K562 (cell line): ENCODE measurements around the gene TMEM79. TPM values are rescaled to one million over a fixed set of nuclear protein-coding genes. Genes with fewer than 3 reads are reported as not detected.

Experiments used
- ATAC-seq: fragments of 200-7000 bp; cut with Tn5 transposase; 3 replicates; pipeline ENCODE4 v1.9.1; 2020; ENCODE audit warnings: moderate library complexity
- BruUV-seq: library from RNA; stranded (reverse); fragments of 400-500 nt; replicated peaks from 2 replicates; lab custom pipeline; 2021; lab: Mats Ljungman, UMichigan
- CTCF ChIA-PET: fragments of 300-600 bp; formaldehyde crosslinking; extraction: SDS; loops from one replicate; lab custom pipeline; 2021; ENCODE audit warnings: low intra/inter-chr PET ratio; lab: Yijun Ruan, JAX
- POLR2A ChIA-PET: fragments of 300-600, 350-650 bp; sonication (Branson Sonifier 250); formaldehyde crosslinking; extraction: SDS; loops from one replicate; lab custom pipeline; 2021; ENCODE audit warnings: antibody characterized with exemption, inconsistent platforms; lab: Yijun Ruan, JAX
- DNase-seq, 4 experiments: peaks; one replicate each; pipeline versions ENCODE4 v3.0.0 to v3.0.0-alpha.2; 2011 to 2018; ENCODE audit warnings: low spot score in 3 of 4, mixed read lengths in 3 of 4; ENCODE audit errors: extremely low read depth in 1 of 4
- FAIRE-seq: peaks from 2 replicates; lab custom pipeline; 2011; peaks lifted over from hg19 to GRCh38; lab: Jason Lieb, UNC
- H2AFZ ChIP-seq: 2 replicates; pipeline ENCODE4 v1.6.0; 2011; ENCODE audit warnings: low read depth, low read length, control low read depth, inconsistent platforms
- H3K27ac ChIP-seq: fragments of 200-600 bp; 3 replicates; pipeline ENCODE4 v1.8.0; 2011; ENCODE audit warnings: low read depth, mild to moderate bottlenecking, control low read depth, inconsistent platforms, low read length, moderate library complexity, mixed read lengths; ENCODE audit errors: extremely low read depth
- H3K27me3 ChIP-seq, 2 experiments: fragments of 300-600 bp in 1 of 2; 2 replicates in 1 of 2; 3 replicates in 1 of 2; pipeline versions ENCODE4 v1.6.0 to v1.8.0; 2011; ENCODE audit warnings: inconsistent platforms in 2 of 2, low read length in 2 of 2, mild to moderate bottlenecking in 1 of 2, mixed read lengths in 1 of 2, moderate library complexity in 1 of 2; ENCODE audit not compliant: control insufficient read depth in 2 of 2, insufficient read depth in 2 of 2
- H3K36me3 ChIP-seq: fragments of 300-600 bp; 3 replicates; pipeline ENCODE4 v1.8.0; 2011; ENCODE audit warnings: mild to moderate bottlenecking, low read length, inconsistent platforms; ENCODE audit not compliant: control insufficient read depth, insufficient read depth
- H3K4me1 ChIP-seq, 2 experiments: fragments of 200-600 bp in 1 of 2; replicated peaks in 1 of 2; 2 replicates in 1 of 2; 3 replicates in 1 of 2; pipeline versions ENCODE4 v1.5.1 to v1.8.0; 2011; ENCODE audit warnings: inconsistent platforms in 2 of 2, low read length in 2 of 2, mild to moderate bottlenecking in 1 of 2, mixed read lengths in 1 of 2, moderate library complexity in 1 of 2; ENCODE audit not compliant: control insufficient read depth in 2 of 2, insufficient read depth in 2 of 2
- H3K4me2 ChIP-seq: 2 replicates; pipeline ENCODE4 v1.6.1; 2011; ENCODE audit warnings: low read length, control low read depth, inconsistent platforms, mixed read lengths; ENCODE audit not compliant: insufficient read depth
- H3K4me3 ChIP-seq: fragments of 200-600 bp; sonication (generic), shearing (Covaris generic); 2 replicates; pipeline ENCODE4 v1.5.1; 2016; ENCODE audit warnings: control low read depth, inconsistent platforms
- H3K79me2 ChIP-seq: fragments of 200-600 bp; 3 replicates; pipeline ENCODE4 v1.8.0; 2011; ENCODE audit warnings: low read length, inconsistent platforms; ENCODE audit not compliant: control insufficient read depth, insufficient read depth
- H3K9ac ChIP-seq, 2 experiments: 2 replicates each; pipeline versions ENCODE4 v1.6.0 to v1.6.1; 2011; ENCODE audit warnings: low read depth in 2 of 2, low read length in 2 of 2, control low read depth in 1 of 2, inconsistent platforms in 1 of 2, mild to moderate bottlenecking in 1 of 2, mixed read lengths in 1 of 2; ENCODE audit not compliant: insufficient read depth in 1 of 2
- H3K9me1 ChIP-seq: one replicate; pipeline ENCODE4 v1.6.0; 2011; ENCODE audit warnings: inconsistent platforms, mild to moderate bottlenecking, low read length, moderate library complexity; ENCODE audit not compliant: control insufficient read depth, insufficient read depth
- H3K9me3 ChIP-seq: replicated peaks from 2 replicates; pipeline ENCODE4 v1.5.1; 2011; ENCODE audit warnings: low read depth, low read length, inconsistent platforms; ENCODE audit not compliant: control insufficient read depth, insufficient read depth
- H4K20me1 ChIP-seq: replicated peaks from 2 replicates; pipeline ENCODE4 v1.6.1; 2011; ENCODE audit warnings: low read length, inconsistent platforms, mixed read lengths; ENCODE audit not compliant: control insufficient read depth, insufficient read depth
- COPS2 ChIP-seq: fragments of 450-650 bp; conservative IDR thresholded peaks from 2 replicates; pipeline ENCODE4 v1.6.1; 2016; ENCODE audit warnings: mild to moderate bottlenecking, moderate library complexity
- DACH1 ChIP-seq: fragments of 450-650 bp; IDR thresholded peaks from 2 replicates; pipeline ENCODE4 v1.6.1; 2018; ENCODE audit not compliant: partially characterized antibody
- ESRRA ChIP-seq: fragments of 450-650 bp; IDR thresholded peaks from 2 replicates; pipeline ENCODE4 v1.6.1; 2014; ENCODE audit warnings: low read depth, mild to moderate bottlenecking, moderate library complexity, borderline replicate concordance
- NFIC ChIP-seq: fragments of 450-650 bp; IDR thresholded peaks from 2 replicates; pipeline ENCODE4 v1.6.1; 2017; ENCODE audit warnings: mild to moderate bottlenecking, inconsistent platforms
- RBM22 ChIP-seq: fragments of 200-400 bp; formaldehyde crosslinking; IDR thresholded peaks from 2 replicates; pipeline ENCODE4 v1.6.1; 2018; ENCODE audit warnings: low read length, low read depth; ENCODE audit not compliant: poor library complexity, severe bottlenecking
- TOE1 ChIP-seq, 2 experiments: fragments of 450-650 bp in 1 of 2; sonication (generic) in 1 of 2; formaldehyde crosslinking in 1 of 2; IDR thresholded peaks; 2 replicates each; pipeline versions ENCODE4 v1.7.1 to v1.8.0; 2016 to 2022; ENCODE audit warnings: borderline replicate concordance in 2 of 2, mild to moderate bottlenecking in 2 of 2, antibody characterized with exemption in 1 of 2, inconsistent platforms in 1 of 2, low read depth in 1 of 2, missing genetic modification reagents in 1 of 2, moderate library complexity in 1 of 2
- ZNF3 ChIP-seq: fragments of 250-450 bp; sonication (Bioruptor Pico); IDR thresholded peaks from 2 replicates; pipeline ENCODE4 v1.5.0; 2021; ENCODE audit warnings: mild to moderate bottlenecking, moderate library complexity
- WGBS: fragments of 100-300 bp; shearing (Covaris generic); methylation state at CpG from one replicate; pipeline ENCODE4 v1.1.6; 2016; ENCODE audit warnings: low coverage, mixed read lengths; ENCODE audit not compliant: insufficient coverage; ENCODE audit errors: missing lambda C conversion rate; 5-methylcytosine and 5-hydroxymethylcytosine counted together
- in situ Hi-C: fragments of 300-500 bp; cut with MboI; formaldehyde crosslinking; loops from 4 replicates; pipeline ENCODE4 v1.15.0; 2018; ENCODE audit warnings: inconsistent platforms, mixed read lengths
- intact Hi-C: fragments of 100-400 bp; cut with micrococcal nuclease; formaldehyde crosslinking; loops from 2 replicates; pipeline ENCODE4 v1.14.2; 2022
- polyA plus RNA-seq, 8 experiments: library from polyadenylated mRNA; depleted of rRNA in 4 of 8; stranded (reverse) in 5 of 8; unstranded in 3 of 8; fragments of >200 nt; fragmentation: Nextera tagmentation in 2 of 8; fragmentation: Illumina TruSeq in 1 of 8; extraction: Ambion mirVana in 2 of 8; extraction: Trizol in 1 of 8; gene quantifications; 2 replicates each; pipeline versions ENCODE4 v1.2.1 to v1.2.3, GENCODE V29; 2011 to 2014; ENCODE audit warnings: inconsistent platforms in 1 of 8, missing spikeins in 1 of 8
- total RNA-seq, 7 experiments: library from RNA; depleted of rRNA in 6 of 7; stranded (reverse); fragments of >200 nt in 6 of 7; fragmentation: Illumina TruSeq in 2 of 7; extraction: Trizol in 2 of 7; gene quantifications; 2 replicates each; pipeline versions ENCODE4 v1.2.1 to v1.2.3, GENCODE V29; 2011 to 2021; ENCODE audit warnings: low replicate concordance in 1 of 7
- TF ChIP-seq, protein P1 (sequence below): fragments of 450-650 bp; IDR thresholded peaks from 2 replicates; pipeline ENCODE4 v1.6.1; 2016; ENCODE audit warnings: antibody characterized with exemption
- TF ChIP-seq, protein P2 (sequence below): fragments of 200-800 bp; sonication (Bioruptor generic); IDR thresholded peaks from 2 replicates; pipeline ENCODE4 v1.6.1; 2017; ENCODE audit warnings: missing genetic modification characterization, missing compliant biosample characterization

The TMEM79 gene
- total and polyA plus RNA-seq, 9 of the 15 experiments (the other 6 are each of a cell fraction or from before 2014, with no cell fraction given): 0.69 to 6.8 (median 4.0) TPM

GRCh38 chr1:156270314-156270713 is 13.8 kb upstream of the TMEM79 start:
- Histone ChIP-seq H3K4me1 (no peaks in the 10 kb centered on the region), H3K36me3 (peaks cover 95% of the 10 kb centered on the region), H3K27me3 (no peaks in the 10 kb centered on the region), H3K27ac (no peak overlapping the region), H3K4me3 (no peak overlapping the region), H3K9me3 (no peaks in the 10 kb centered on the region), H3K4me2 (no peak overlapping the region), H3K79me2 (no peaks in the 10 kb centered on the region), H3K9me1 (no peaks in the 10 kb centered on the region), H2AFZ (no peak overlapping the region), H3K9ac (no peak overlapping the region), H4K20me1 (0 out of 2 replicates have a peak, but pooled peaks cover 5% of the 10 kb centered on the region)
- in situ Hi-C loops (no loop called here), intact Hi-C loops (no loop called here)
- TF ChIP-seq ZNF3 (CRISPR knock-in tag) (no peak), COPS2 (no peak), TOE1 (IDR thresholded peaks at IDR 0.05; ENCODE audit: borderline replicate concordance) (no peak), TOE1 (CRISPR knock-in tag; IDR thresholded peaks at IDR 0.05; ENCODE audit: borderline replicate concordance, low read depth) (no peak), RBM22 (no peak), NFIC (no peak), DACH1 (no peak), ESRRA (no peak)
- TF ChIP-seq, protein P1, sequence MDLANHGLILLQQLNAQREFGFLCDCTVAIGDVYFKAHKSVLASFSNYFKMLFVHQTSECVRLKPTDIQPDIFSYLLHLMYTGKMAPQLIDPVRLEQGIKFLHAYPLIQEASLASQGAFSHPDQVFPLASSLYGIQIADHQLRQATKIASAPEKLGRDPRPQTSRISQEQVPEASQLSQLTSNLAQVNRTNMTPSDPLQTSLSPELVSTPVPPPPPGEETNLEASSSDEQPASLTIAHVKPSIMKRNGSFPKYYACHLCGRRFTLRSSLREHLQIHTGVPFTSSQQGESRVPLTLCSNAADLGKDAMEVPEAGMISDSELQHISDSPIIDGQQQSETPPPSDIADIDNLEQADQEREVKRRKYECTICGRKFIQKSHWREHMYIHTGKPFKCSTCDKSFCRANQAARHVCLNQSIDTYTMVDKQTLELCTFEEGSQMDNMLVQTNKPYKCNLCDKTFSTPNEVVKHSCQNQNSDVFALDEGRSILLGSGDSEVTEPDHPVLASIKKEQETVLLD: no peak
- TF ChIP-seq, protein P2, sequence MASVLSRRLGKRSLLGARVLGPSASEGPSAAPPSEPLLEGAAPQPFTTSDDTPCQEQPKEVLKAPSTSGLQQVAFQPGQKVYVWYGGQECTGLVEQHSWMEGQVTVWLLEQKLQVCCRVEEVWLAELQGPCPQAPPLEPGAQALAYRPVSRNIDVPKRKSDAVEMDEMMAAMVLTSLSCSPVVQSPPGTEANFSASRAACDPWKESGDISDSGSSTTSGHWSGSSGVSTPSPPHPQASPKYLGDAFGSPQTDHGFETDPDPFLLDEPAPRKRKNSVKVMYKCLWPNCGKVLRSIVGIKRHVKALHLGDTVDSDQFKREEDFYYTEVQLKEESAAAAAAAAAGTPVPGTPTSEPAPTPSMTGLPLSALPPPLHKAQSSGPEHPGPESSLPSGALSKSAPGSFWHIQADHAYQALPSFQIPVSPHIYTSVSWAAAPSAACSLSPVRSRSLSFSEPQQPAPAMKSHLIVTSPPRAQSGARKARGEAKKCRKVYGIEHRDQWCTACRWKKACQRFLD (CRISPR knock-in tag): no peak
- 95% methylated on average over 3 of the region's 3 CpGs for WGBS
- no peak for DNase-seq
- FAIRE-seq: no peak
- ChIA-PET CTCF (no interaction called here), POLR2A (interaction anchor here (1.1 to 7.5 kb wide), 3 partner anchors 13 to 77 kb away, joined by 3 to 63 read pairs (median 3); partner anchors contain the start of genes SMG5 and TMEM79)
- BruUV-seq: no TSS peak
- ATAC-seq: no peak
